ENCODE data around the gene SLC2A11. TPM values are rescaled to one million over a fixed set of nuclear protein-coding genes. Genes with fewer than 3 reads are reported as not detected.

The SLC2A11 gene
- total and polyA plus RNA-seq, 9 donors = 13.7 to 25.3 (median 16.8) TPM

GRCh38 chr22:23826510-23827350, 30.9 kb upstream of the SLC2A11 start:
- TF ChIP-seq CTCF (IDR thresholded peaks at IDR 0.05) = no peak
- no peak for TF ChIP-seq POLR2A (IDR thresholded peaks at IDR 0.05)
- no peak for TF ChIP-seq EP300 (IDR thresholded peaks at IDR 0.05)
- H3K9me3 ChIP-seq = no peaks in the 10 kb centered on the region
- peaks cover 2% of the 10 kb centered on the region for H3K4me1 ChIP-seq (ENCODE audit: insufficient read depth)
- WGBS, 3 donors = 71 to 78% (median 75%) methylated on average over 11 to 15 of the region's 15 CpGs
- no peak overlapping the region for H3K4me3 ChIP-seq
- H3K27me3 ChIP-seq = no peaks in the 10 kb centered on the region
- intact Hi-C loops (cut with DNase I) = no loop called here
- no peaks in the 10 kb centered on the region for H3K36me3 ChIP-seq
- peak in 1 of 5 donors; percentile 29 for DNase-seq
- H3K27ac ChIP-seq = no peak overlapping the region

- no peak overlapping the region for H3K4me3 ChIP-seq
- H3K9me3 ChIP-seq = no peaks in the 10 kb centered on the region
- H3K4me1 ChIP-seq (ENCODE audit: insufficient read depth) = peaks cover 2% of the 10 kb centered on the region
- H3K27ac ChIP-seq = no peak overlapping the region
- WGBS, 3 donors = 75 to 92% (median 84%) methylated on average over 11 of the region's 11 CpGs
- peak in 1 of 5 donors; percentile 23 for DNase-seq
- H3K36me3 ChIP-seq = no peaks in the 10 kb centered on the region
- no peaks in the 10 kb centered on the region for H3K27me3 ChIP-seq
- TF ChIP-seq POLR2A (IDR thresholded peaks at IDR 0.05) (no peak), CTCF (IDR thresholded peaks at IDR 0.05) (no peak), EP300 (IDR thresholded peaks at IDR 0.05) (no peak)
- intact Hi-C loops (cut with DNase I) = no loop called here
These were observed 30.2 kb upstream of the SLC2A11 start for GRCh38 chr22:23827351-23827995.

- H3K4me1 ChIP-seq (ENCODE audit: insufficient read depth) = no peaks in the 10 kb centered on the region
- peak in 1 of 5 donors; percentile 29 for DNase-seq
- TF ChIP-seq EP300 (IDR thresholded peaks at IDR 0.05) (no peak), POLR2A (IDR thresholded peaks at IDR 0.05) (no peak), CTCF (IDR thresholded peaks at IDR 0.05) (no peak)
- H3K27ac ChIP-seq = no peak overlapping the region
- H3K9me3 ChIP-seq = no peaks in the 10 kb centered on the region
- H3K36me3 ChIP-seq = no peaks in the 10 kb centered on the region
- intact Hi-C loops (cut with DNase I) = no loop called here
- H3K4me3 ChIP-seq = no peak overlapping the region
- no peaks in the 10 kb centered on the region for H3K27me3 ChIP-seq
- WGBS, 3 donors = 91 to 96% (median 96%) methylated on average over 10 of the region's 10 CpGs
These were observed 28.6 kb upstream of the SLC2A11 start for GRCh38 chr22:23828800-23829680.

- H3K4me1 ChIP-seq (ENCODE audit: insufficient read depth) = no peaks in the 10 kb centered on the region
- H3K4me3 ChIP-seq = no peak overlapping the region
- WGBS, 3 donors = 52 to 59% (median 53%) methylated on average over 7 of the region's 7 CpGs
- no peaks in the 10 kb centered on the region for H3K9me3 ChIP-seq
- peak in 2 of 5 donors; percentile 3 for DNase-seq
- no peaks in the 10 kb centered on the region for H3K36me3 ChIP-seq
- intact Hi-C loops (cut with DNase I) = no loop called here
- TF ChIP-seq EP300 (IDR thresholded peaks at IDR 0.05) (no peak), POLR2A (IDR thresholded peaks at IDR 0.05) (no peak), CTCF (IDR thresholded peaks at IDR 0.05) (no peak)
- H3K27me3 ChIP-seq = no peaks in the 10 kb centered on the region
- no peak overlapping the region for H3K27ac ChIP-seq
These were observed 27.8 kb upstream of the SLC2A11 start for GRCh38 chr22:23829845-23830372.
